K562 (cell line): Measurements from ENCODE around the gene HS3ST3B1. TPM values are rescaled to one million over a fixed set of nuclear protein-coding genes. Genes with fewer than 3 reads are reported as not detected.

ENCODE experiments used
- JUNB ChIP-seq: fragments of 450-650 bp; formaldehyde crosslinking; conservative IDR thresholded peaks from 2 replicates; pipeline ENCODE4 v1.4.0; 2020; ENCODE audit warnings: mild to moderate bottlenecking
- MAZ ChIP-seq, 2 experiments: fragments of 450-650 bp in 1 of 2; sonication (generic) in 1 of 2; formaldehyde crosslinking; IDR thresholded peaks in 1 of 2; conservative IDR thresholded peaks in 1 of 2; 2 replicates each; pipeline versions ENCODE4 v1.4.0 to v1.5.0; 2020; ENCODE audit warnings: mild to moderate bottlenecking in 1 of 2, missing genetic modification reagents in 1 of 2
- NELFE ChIP-seq: IDR thresholded peaks from 2 replicates; pipeline ENCODE4 v1.6.1; 2011; ENCODE audit warnings: mild to moderate bottlenecking; ENCODE audit not compliant: insufficient read depth, insufficient read length
- POLR2G ChIP-seq: fragments of 200-400 bp; formaldehyde crosslinking; IDR thresholded peaks from 2 replicates; pipeline ENCODE4 v1.6.1; 2017; ENCODE audit warnings: low read depth, mild to moderate bottlenecking, antibody characterized with exemption, low read length, moderate library complexity
- RBM25 ChIP-seq: fragments of 200-400 bp; formaldehyde crosslinking; IDR thresholded peaks from 2 replicates; pipeline ENCODE4 v1.6.1; 2018; ENCODE audit warnings: low read length, low read depth, moderate library complexity; ENCODE audit not compliant: severe bottlenecking
- SAFB ChIP-seq: fragments of 200-400 bp; formaldehyde crosslinking; IDR thresholded peaks from 2 replicates; pipeline ENCODE4 v1.6.1; 2017; ENCODE audit warnings: low read depth, low read length, borderline replicate concordance
- TGIF2 ChIP-seq: sonication (generic); formaldehyde crosslinking; IDR thresholded peaks from 2 replicates; pipeline ENCODE4 v1.8.1; 2022; ENCODE audit warnings: mild to moderate bottlenecking, missing genetic modification reagents, moderate library complexity
- polyA plus RNA-seq, 8 experiments: library from polyadenylated mRNA; depleted of rRNA in 4 of 8; stranded (reverse) in 5 of 8; unstranded in 3 of 8; fragments of >200 nt; fragmentation: Nextera tagmentation in 2 of 8; fragmentation: Illumina TruSeq in 1 of 8; extraction: Ambion mirVana in 2 of 8; extraction: Trizol in 1 of 8; gene quantifications; 2 replicates each; pipeline versions ENCODE4 v1.2.1 to v1.2.3, GENCODE V29; 2011 to 2014; ENCODE audit warnings: inconsistent platforms in 1 of 8, missing spikeins in 1 of 8
- total RNA-seq, 7 experiments: library from RNA; depleted of rRNA in 6 of 7; stranded (reverse); fragments of >200 nt in 6 of 7; fragmentation: Illumina TruSeq in 2 of 7; extraction: Trizol in 2 of 7; gene quantifications; 2 replicates each; pipeline versions ENCODE4 v1.2.1 to v1.2.3, GENCODE V29; 2011 to 2021; ENCODE audit warnings: low replicate concordance in 1 of 7
- TF ChIP-seq, protein P1 (sequence below): fragments of 250-450 bp; sonication (Bioruptor Pico); IDR thresholded peaks from 2 replicates; pipeline ENCODE4 v1.4.0; 2020; ENCODE audit warnings: borderline replicate concordance
- TF ChIP-seq, protein P2 (sequence below): fragments of 450-650 bp; IDR thresholded peaks from 2 replicates; pipeline ENCODE4 v1.6.1; 2017; ENCODE audit warnings: antibody characterized with exemption, mild to moderate bottlenecking
- TF ChIP-seq, protein P3 (sequence below): fragments of 450-650 bp; IDR thresholded peaks from 2 replicates; pipeline ENCODE4 v1.6.1; 2016
- TF ChIP-seq, protein P4 (sequence below): sonication (generic); formaldehyde crosslinking; IDR thresholded peaks from 2 replicates; pipeline ENCODE4 v1.8.0; 2022; ENCODE audit warnings: mild to moderate bottlenecking, missing genetic modification reagents, borderline replicate concordance
- TF ChIP-seq, protein P5 (sequence below): sonication (generic); formaldehyde crosslinking; IDR thresholded peaks from 2 replicates; pipeline ENCODE4 v1.9.0; 2022; ENCODE audit warnings: mild to moderate bottlenecking, missing genetic modification reagents
- TF ChIP-seq, protein P6 (sequence below): fragments of 250-450 bp; sonication (Bioruptor Pico); IDR thresholded peaks from 2 replicates; pipeline ENCODE4 v1.9.0; 2021; ENCODE audit warnings: mild to moderate bottlenecking

HS3ST3B1 gene
- total and polyA plus RNA-seq, 9 of the 15 experiments (the other 6 are each of a cell fraction or from before 2014, with no cell fraction given): 1.9 to 12.9 (median 3.7) TPM

DNA sequence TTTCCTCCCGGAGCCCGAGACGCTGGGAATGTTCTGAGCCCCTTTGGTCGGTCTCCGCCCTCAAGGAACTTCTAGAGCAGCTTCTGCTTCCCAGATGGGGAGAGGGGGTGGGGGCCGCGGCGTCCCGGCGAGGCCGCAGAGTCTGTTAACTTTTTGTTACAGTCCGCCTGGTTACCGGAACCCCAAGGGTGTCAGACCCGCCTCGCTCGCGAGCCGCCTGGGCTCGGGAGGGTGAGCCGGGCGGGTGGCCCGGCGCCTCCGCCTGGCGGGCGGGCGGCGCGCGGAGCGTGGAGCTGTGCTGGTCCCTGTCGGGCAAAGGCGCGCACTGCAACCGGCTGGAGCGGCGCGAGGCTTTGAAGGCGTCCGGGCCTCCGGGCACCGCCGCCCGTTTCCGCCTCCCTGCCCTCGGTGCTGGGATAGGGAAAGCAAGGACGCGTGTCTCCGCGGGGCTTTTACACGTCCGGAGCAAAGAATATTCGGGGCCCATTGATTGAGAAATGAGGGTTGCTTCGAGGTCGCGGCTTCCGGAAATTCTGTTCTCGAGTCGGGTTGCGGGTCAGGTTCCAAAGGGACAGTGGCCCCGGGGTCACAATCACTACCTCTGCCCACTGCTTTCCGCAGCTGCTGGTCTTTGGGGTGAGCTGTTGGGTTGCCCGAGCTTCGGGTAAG is 1.7 kb downstream of the HS3ST3B1 start (continued):
- TF ChIP-seq, protein P1, sequence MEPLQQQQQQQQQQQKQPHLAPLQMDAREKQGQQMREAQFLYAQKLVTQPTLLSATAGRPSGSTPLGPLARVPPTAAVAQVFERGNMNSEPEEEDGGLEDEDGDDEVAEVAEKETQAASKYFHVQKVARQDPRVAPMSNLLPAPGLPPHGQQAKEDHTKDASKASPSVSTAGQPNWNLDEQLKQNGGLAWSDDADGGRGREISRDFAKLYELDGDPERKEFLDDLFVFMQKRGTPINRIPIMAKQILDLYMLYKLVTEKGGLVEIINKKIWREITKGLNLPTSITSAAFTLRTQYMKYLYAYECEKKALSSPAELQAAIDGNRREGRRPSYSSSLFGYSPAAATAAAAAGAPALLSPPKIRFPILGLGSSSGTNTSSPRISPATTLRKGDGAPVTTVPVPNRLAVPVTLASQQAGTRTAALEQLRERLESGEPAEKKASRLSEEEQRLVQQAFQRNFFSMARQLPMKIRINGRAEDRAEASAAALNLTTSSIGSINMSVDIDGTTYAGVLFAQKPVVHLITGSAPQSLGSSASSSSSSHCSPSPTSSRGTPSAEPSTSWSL (CRISPR knock-in tag): no peak
- TF ChIP-seq, protein P2, sequence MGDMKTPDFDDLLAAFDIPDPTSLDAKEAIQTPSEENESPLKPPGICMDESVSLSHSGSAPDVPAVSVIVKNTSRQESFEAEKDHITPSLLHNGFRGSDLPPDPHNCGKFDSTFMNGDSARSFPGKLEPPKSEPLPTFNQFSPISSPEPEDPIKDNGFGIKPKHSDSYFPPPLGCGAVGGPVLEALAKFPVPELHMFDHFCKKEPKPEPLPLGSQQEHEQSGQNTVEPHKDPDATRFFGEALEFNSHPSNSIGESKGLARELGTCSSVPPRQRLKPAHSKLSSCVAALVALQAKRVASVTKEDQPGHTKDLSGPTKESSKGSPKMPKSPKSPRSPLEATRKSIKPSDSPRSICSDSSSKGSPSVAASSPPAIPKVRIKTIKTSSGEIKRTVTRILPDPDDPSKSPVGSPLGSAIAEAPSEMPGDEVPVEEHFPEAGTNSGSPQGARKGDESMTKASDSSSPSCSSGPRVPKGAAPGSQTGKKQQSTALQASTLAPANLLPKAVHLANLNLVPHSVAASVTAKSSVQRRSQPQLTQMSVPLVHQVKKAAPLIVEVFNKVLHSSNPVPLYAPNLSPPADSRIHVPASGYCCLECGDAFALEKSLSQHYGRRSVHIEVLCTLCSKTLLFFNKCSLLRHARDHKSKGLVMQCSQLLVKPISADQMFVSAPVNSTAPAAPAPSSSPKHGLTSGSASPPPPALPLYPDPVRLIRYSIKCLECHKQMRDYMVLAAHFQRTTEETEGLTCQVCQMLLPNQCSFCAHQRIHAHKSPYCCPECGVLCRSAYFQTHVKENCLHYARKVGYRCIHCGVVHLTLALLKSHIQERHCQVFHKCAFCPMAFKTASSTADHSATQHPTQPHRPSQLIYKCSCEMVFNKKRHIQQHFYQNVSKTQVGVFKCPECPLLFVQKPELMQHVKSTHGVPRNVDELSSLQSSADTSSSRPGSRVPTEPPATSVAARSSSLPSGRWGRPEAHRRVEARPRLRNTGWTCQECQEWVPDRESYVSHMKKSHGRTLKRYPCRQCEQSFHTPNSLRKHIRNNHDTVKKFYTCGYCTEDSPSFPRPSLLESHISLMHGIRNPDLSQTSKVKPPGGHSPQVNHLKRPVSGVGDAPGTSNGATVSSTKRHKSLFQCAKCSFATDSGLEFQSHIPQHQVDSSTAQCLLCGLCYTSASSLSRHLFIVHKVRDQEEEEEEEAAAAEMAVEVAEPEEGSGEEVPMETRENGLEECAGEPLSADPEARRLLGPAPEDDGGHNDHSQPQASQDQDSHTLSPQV: peak; percentile 31; the same call in 1 of the 2 replicates
- TF ChIP-seq, protein P3, sequence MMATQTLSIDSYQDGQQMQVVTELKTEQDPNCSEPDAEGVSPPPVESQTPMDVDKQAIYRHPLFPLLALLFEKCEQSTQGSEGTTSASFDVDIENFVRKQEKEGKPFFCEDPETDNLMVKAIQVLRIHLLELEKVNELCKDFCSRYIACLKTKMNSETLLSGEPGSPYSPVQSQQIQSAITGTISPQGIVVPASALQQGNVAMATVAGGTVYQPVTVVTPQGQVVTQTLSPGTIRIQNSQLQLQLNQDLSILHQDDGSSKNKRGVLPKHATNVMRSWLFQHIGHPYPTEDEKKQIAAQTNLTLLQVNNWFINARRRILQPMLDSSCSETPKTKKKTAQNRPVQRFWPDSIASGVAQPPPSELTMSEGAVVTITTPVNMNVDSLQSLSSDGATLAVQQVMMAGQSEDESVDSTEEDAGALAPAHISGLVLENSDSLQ: no peak
- TF ChIP-seq POLR2G (peak; percentile 77), MAZ (CRISPR knock-in tag; conservative IDR thresholded peaks at IDR 0.05 in 1 of 2, IDR thresholded peaks at IDR 0.05 in 1 of 2) (0 out of 4 replicates have a peak, but pooled peaks of 1 of the 2 experiments have one; percentile 24), NELFE (no peak), TGIF2 (no peak), JUNB (CRISPR knock-in tag) (no peak), RBM25 (no peak), SAFB (no peak)
- TF ChIP-seq, protein P4, sequence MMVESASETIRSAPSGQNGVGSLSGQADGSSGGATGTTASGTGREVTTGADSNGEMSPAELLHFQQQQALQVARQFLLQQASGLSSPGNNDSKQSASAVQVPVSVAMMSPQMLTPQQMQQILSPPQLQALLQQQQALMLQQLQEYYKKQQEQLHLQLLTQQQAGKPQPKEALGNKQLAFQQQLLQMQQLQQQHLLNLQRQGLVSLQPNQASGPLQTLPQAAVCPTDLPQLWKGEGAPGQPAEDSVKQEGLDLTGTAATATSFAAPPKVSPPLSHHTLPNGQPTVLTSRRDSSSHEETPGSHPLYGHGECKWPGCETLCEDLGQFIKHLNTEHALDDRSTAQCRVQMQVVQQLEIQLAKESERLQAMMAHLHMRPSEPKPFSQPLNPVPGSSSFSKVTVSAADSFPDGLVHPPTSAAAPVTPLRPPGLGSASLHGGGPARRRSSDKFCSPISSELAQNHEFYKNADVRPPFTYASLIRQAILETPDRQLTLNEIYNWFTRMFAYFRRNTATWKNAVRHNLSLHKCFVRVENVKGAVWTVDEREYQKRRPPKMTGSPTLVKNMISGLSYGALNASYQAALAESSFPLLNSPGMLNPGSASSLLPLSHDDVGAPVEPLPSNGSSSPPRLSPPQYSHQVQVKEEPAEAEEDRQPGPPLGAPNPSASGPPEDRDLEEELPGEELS (CRISPR knock-in tag): no peak
- TF ChIP-seq, protein P5, sequence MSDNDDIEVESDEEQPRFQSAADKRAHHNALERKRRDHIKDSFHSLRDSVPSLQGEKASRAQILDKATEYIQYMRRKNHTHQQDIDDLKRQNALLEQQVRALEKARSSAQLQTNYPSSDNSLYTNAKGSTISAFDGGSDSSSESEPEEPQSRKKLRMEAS (CRISPR knock-in tag): no peak
- TF ChIP-seq, protein P6, sequence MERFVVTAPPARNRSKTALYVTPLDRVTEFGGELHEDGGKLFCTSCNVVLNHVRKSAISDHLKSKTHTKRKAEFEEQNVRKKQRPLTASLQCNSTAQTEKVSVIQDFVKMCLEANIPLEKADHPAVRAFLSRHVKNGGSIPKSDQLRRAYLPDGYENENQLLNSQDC (CRISPR knock-in tag): no peak
